ENCODE data around the gene UBAP1. TPM values are rescaled to one million over a fixed set of nuclear protein-coding genes. Genes with fewer than 3 reads are reported as not detected.
A peak's percentile ranks its signal among the peaks of the same experiment; 100 is the strongest.
"Not testable (repeated sequence)": the region's sequence is repeated elsewhere in the genome, so short reads cannot be mapped to it uniquely, and the experiment has no call there.

Gene UBAP1
- polyA plus RNA-seq (ENCODE audit: insufficient read length), result 39.4 TPM

DNA sequence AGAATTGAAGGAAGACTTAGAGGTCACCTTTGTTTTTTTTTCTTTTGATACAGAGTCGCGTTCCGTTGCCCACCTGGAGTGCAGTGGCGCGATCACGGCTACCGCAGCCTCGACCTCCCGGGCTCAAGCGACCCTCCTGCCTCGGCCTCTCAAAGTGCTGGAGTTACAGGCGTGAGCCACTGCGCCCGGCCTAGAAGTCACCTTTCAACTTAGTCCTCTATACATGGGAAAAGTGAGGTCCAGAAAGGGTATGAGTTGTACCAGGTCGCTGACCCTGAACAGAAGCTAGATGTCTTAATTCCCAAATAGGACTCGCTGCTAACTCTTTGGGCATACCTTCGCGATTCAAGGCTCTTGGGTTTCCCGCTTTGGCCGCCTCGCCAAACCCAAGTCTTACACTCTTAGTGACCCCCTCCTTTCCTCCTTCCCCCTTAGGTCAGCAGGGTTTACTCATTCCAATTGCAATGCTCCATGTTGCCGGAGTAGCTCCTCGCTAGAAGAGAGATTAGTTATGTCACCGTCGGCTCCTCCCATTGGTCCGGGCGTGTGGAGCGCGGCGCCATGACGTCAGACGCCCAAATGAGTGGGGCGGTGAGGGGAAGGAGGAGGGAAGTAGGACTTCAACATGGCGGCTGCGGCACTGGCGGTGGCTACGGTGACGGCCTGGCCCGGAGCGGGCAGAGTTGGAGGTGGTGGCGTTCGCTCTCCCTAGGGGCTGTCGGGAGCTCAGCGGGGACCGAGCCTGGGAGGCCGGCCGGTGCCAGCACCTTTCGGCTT lies at the start of gene UBAP1:
Gene UBAP1, plus strand, starts transcription at position 608 of the 777 bp plus-strand sequence. CDS start 41,872 bp downstream, outside the sequence.
- peak; percentile 99 for DNase-seq

DNA sequence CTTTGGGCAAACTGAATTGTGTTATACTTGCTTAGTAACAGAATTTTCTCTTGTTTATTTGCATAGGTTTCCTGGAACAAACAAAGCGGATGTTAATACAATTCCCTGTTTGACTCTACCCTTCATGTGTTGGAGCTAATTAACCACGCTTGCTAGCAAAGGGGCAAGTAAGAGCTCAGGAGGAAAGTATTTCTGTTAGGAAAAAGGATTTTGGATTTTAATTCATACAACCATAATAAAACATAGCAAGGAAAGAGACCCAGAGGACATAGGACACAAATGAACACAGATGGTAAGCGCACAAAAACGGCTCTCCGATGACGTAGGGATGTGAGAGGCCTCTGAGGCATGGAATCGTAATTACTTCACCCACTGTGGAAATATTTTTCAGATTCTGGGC lies 47.3 kb upstream of the UBAP1 start:
- no peak for DNase-seq

DNA sequence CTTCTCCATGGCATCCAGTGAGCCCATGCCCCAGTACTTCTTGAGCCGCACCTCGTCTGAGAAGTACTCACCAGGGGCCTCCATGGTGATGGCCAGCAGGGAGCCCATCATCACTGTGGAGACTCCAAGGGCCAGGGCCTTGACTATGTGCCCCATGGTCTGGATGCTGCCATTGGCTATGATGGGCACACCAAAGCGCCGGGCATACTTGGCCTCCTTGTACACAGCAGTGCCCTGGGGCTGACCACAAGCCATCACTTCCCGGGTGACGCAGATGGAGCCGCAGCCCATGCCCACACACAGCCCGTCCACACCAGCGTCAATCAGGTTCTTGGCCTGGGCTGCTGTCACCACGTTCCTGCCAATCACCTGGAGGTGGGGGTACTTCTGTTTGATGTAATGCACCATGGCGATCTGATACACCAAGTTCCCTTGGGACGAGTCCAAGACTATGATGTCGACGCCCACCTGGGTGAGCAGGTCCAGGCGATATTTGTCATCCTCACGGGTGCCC lies 45.4 kb upstream of the UBAP1 start:
- DNase-seq, result no peak

DNA sequence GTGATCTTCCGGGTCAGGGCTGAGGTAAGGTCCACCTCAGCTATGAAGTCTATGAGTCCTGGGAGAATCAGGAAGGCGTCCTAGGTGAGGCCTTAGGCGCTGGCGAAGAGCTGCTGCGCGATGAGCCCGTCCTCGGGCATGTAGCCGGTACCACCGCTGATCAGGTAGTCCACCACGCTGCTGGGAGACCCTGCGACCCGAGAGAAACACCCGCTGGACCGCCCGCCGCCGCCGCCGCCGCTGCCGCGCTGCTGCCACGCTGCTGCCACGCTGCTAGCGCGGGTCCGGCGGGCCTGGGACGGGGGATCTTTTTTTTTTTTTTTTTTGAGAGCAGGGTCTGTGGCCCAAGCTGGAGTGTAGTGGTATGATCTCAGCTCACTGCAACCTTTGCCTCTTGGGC lies 44.3 kb upstream of the UBAP1 start:
- no peak for DNase-seq

DNA sequence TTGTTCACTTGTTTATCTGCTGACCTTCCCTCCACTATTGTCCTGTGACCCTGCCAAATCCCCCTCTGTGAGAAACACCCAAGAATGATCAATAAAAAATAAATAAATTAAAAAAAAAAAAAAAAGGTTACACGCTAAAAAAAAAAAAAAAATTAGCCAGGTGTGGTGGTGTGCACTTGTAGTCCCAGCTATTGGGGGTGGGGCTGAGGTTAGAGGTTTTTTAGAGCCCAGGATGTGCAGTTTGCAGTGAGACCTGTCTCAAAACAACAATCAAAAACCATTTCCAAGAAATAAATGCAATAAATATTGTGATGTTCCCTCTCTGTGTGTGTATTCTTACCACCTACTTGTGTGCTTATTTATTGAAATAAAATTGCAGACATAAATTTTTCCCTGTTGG lies 40.2 kb upstream of the UBAP1 start:
- not testable (repeated sequence) for DNase-seq

DNA sequence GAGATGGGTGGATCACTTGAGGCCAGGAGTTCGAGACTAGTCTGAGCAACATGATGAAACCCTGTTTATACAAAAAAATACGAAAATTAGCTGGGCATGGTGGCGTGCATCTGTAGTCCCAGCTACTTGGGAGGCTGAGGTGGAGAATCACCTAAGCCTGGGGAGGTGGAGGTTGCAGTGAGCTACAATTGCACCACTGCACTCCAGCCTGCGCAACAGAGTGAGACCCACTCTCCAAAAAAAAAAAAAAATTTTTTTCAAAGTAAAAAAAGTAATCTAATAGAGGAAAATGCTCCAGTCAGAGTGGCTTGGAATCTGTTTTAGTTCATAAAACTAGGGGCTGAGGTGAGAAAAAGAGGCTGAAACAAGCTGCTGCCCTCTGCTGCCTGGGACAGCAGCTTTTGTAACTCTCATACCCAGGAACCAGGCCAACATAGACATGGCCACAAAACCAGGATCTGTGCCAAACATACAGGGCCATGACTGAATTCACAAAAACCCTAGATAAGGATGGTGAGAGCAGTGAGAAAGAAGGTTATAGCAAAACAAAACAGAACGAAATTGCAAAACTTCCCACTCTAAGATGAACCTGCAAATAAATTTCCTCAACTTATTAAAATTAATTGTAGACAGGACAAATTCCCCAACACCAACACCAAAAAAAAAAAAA lies 39.2 kb upstream of the UBAP1 start:
- DNase-seq, result peak; percentile 23

DNA sequence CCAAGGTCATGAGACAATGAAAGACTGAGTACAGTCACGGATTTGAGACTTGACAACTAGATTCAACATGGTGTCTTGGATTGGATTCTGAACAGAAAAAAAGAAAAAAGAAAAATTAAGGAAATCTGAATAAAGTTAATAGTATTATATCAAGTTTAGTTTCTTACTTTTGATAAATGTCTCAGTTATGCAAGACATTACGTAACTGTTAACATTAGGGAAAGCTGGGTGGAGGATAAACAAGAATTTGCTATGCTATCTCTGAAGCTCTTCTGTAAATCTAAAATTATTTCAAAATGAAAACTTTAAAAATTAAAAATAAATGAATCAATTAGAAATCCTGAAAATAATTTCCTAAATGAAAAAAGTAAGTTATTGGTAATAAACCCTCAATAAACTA lies 38.0 kb upstream of the UBAP1 start:
- no peak for DNase-seq

DNA sequence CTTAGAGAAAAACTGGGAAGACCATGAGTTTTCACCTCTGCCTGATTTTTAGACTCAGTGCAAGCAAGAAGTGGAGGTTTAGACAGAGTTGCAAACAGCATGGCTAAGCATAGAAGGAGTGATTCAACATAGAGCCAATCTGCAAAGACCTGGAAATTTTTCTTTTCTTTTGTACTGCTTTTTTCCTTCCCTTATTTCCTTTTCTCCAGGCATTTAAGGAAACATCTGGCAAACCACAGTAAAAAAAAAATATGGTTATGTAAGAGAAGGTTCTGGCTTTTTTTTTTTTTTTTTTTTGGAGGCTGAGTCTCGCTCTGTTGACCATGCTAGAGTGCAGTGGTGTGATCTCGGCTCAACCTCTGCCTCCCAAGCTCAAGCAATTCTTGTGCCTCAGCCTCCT lies 35.7 kb upstream of the UBAP1 start:
- no peak for DNase-seq

DNA sequence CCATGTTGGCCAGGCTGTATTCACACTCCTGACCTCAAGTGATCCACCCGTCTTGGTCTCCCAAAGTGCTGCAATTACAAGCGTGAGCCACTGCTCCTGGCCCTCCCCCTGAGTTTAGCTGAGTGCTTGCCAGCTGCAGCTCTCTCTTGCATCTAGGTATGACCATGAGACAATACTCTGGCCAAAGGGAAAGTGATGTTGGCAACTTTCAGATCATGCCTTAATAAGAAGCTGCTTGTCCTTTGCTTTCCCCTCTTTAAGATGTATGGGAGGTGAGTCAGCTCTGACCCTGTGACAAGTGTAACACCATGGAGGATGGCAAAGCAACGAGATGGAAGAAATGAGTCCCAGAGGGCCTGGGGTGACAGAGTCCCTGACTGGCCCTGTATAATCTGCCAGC lies 33.7 kb upstream of the UBAP1 start:
- no peak for DNase-seq

DNA sequence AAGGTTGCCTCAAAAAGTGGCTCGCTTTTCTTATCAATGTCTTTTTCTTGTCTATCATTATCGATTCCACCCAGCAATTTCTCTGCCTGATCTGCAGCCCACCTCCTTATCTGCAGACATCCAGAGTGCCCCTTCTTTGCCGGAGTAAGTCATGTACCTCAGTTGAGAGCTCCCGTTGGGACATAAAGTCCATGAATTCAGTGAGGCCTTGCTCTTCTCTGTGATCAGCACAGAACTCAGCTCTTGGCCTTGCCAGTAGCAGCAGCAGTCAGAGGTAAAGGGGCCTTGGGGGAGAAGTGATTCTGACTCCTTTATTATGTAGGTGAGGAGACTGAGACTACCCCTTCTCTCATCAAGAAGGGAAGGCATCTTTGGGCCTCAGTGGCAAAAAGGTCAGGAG lies 27.4 kb upstream of the UBAP1 start:
- DNase-seq, result no peak

DNA sequence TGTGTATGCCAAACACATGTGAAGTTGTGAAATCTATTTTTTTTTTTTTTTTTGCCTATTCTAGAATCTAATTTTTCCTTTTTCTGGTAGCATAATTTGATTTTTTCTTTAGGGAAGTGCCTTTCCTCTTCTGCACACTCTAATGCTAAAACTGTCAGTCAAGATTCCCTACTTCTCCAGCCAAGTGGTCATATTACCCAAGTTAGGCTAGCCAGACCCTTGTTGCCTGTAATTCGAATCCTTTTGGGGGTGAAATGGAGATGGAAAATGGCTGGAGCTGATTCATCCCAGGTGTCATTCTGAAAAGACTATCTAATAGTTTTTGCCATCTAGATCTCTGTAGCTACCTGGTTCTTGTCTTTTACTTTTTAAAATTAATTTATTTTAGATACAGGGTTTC lies 24.8 kb upstream of the UBAP1 start:
- DNase-seq, result no peak

DNA sequence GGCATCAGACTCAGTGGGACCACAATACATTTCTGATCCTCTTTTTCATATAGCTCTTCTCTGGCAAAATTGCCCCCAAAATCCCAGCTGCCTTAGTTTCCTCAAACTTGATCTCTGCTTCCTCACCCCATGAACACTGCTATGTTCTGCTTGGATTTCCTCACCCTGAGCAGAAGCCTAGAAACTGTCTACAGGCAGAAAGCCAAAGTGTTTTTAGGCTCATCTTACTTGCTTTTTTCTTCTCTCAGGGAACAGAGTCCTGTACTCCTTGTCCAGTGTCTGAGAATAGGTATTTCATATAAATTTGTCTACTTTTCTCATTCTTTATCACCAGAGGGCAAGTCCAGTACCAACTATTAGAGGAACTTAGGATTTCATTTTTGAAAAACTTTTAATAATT lies 21.5 kb upstream of the UBAP1 start:
- no peak for DNase-seq

DNA sequence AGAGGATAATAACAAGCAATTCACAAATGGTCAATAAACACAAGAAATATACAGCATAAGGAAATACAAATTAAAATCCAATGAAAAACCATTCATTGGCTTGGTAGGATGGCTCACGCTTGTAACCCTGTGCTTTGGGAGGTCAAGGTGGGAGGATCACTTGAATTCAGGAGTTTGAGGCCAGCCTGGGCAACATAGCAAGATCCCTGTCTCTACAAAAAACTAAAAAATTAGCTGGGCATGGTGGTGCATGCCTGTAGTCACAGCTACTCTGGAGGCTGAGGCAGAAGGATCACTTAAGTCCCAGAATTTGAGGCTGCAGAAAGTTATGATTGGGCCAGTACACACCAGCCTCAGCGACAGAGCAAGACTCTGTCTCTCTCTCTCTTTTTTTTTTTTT lies 20.9 kb upstream of the UBAP1 start:
- no peak for DNase-seq

DNA sequence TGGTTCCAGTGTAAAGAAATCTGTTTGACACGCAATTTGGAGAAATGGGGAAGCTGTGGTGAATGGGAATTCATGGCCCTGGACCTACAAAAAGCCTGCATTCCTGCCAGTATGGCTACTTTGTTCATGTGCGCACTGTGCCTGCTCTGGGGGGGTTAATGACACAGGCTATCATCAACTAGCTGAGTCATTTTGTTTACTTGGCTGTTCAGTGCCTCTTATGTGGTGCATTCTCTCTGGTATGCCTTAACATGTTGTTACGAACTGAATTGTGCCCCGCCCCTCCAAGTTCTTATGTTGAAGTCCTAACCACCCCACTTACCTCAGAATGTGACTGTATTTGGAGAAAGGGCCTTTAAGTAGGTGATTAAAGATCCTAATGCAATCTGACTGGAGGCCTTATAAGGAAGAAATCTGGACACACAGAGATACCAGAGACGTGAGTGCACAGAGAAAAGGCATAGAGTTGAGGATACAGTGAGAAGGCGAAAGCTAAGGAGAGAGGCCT lies 20.4 kb upstream of the UBAP1 start:
- no peak for DNase-seq

DNA sequence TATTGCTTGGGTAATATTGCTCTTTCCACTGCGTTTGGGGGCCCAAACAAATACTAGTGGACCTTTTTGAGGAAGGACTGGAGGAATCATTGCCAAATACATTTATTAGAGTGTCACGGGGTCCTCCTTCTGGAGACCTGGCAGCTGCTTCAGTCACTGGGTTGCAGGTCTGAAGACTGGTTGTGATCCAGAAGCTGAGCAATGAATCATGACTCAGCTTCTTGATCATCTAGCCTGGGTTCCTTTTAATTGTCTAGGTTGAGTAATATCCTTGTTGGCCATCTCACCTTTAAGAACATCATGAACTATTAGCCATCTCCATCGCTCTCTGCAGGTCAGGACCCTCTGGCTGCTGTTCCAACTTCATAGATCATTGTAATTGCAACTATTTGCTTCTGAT lies 15.4 kb upstream of the UBAP1 start:
- no peak for DNase-seq

DNA sequence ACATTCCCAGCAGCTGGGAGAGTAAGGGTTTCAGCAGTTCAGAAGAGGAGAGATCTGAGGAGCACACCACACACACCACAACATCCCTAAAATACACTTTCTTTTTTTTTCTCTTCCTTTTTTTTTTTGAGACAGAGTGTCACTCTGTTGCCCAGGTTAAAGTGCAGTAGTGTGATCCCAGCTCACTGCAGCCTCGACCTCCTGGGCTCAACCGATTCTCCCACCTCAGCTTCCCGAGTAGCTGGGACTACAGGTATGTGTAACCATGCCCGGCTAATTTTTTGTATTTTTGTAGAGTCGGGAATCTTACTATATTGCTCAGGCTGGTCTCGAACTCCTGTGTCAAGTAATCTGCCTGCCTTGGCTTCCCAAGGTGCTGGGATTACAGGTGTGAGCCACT lies 9.7 kb upstream of the UBAP1 start:
- no peak for DNase-seq

DNA sequence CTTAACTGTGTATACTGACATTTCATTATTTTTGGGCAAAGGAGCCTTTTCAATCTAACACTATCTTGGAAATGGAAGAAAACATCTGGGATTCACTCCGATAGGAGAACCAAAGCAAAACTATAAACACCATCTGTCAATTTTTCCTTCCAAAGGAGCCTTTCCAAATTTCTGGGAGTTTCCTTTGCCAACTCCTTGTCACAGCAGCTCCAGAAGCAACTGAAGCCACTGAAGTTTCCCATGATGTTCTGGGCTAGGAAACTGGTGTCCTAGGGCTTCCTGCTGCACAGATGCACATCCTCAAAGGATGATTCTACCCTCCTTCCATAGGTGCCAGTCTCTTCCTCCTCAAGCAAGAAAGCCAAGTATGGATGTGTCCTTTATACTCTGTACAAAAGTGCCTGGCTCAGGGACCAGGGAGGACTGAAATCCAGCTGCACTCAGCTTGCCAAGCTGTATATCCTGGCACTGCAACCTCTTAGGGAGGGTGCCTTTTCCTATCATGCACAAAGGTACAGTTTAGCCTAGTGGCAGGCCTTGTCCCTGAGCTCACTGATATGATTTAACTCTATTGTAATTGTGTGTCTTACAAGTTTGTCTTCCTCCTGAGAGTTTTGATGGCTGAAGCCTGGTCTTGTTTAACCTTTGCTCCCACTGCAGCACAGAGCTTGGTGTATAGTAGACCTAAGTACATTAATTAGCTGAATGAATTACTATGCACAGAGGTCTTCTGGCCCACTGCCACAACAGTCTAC lies 8.4 kb upstream of the UBAP1 start:
- DNase-seq, result peak; percentile 46

DNA sequence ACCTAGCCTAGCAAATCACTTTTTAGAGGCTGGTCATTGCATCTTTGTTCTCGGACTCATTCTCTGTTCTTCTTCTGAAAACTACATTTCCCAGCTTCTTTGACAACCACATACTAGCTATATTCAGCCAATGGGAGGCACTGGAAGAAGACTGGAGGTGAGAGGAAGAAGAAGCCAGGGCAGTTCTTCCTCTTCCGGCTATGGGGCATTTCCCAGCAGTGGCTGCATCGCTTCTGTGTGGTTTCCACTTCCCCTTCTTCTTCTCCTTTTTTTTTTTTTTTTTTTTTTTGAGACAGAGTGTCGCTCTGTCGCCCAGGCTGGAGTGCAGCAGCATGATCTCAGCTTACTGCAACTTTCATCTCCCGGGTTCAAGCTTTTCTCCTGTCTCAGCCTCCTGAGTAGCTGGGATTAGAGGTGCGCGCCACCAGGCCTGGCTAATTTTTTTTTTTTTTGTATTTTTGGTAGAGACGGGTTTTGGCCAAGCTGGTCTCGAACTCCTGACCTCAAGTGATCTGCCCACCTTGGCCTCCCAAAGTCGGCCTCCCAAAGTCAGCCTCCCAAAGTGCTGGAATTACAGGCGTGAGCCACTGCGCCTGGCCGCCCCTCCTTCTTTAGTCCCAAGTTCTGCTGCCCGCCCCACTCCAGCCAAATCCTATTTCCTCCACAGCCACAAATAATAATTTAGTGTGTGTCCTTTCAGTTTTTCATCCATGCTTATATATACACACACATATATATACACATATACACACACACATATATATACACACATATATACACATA lies 6.9 kb upstream of the UBAP1 start:
- no peak for DNase-seq

DNA sequence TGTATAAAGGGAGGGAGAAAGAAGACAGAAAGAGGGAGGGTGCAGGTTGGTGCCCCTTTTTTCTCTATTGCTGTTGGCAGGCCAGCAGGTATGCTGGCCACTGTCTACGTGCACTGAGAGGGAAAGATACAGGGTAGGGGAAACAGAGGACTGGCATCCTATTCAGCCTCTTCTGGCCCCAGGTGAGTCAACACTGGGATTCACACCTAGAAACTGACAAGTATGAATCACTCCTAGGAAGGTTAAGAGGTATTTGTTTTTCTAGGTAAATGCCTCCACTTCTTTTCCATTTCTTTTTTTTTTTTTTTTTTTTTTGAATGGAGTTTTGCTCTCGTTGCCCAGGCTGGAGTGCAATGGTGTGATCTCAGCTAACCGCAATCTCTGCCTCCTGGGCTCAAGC lies 2.8 kb upstream of the UBAP1 start:
- DNase-seq, result no peak

DNA sequence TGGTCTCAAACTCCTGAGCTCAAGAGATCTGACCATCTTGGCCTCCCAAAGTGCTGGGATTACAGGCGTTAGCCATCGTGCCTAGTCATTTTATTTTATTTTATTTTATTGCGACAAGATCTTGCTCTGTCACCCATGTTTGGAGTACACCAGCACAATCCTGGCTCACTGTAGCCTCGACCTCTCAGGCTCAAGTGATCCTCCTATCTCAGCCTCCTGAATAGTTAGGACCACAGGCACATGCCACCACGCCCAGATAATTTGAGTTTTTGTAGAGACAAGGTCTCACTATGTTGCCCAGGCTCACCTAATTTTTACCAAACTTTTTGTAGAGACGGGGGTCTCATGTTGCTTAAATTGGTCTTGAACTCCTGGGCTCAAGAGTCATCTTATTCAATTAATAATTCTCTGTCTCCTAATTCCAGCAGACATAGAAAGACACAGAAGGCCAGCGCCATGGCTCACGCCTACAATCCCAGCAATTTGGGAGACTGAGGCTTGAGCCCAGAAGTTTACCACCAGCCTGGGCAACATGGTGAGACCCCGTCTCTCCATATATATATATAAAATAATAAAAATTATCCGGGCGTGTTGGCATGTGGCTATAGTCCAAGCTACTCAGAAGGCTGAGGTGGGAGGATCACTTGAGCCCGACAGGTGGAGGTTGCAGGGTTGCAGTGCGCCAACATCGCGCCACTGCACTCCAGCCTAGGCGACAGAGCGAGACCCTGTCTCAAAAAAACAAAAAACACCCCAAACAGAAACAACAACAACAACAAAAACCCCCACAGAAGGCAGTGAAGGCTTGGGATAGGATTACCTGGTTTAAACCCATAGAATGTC lies 1.0 kb upstream of the UBAP1 start:
- no peak for DNase-seq

Measured in hindlimb muscle (tissue), 1 donor.